ENCODE data around the gene ADAMTS9.

ADAMTS9 gene

GRCh38 chr3:64687781-64688604 lies at the start of gene ADAMTS9:
Gene ADAMTS9, minus strand, starts transcription at chr3:64688000. Its CDS starts 343 bp downstream, at chr3:64687657.
- DNase-seq (ENCODE audit: low read depth in 1 of 2, low spot score in 1 of 2), result no peak

- no peak for DNase-seq (ENCODE audit: low read depth in 1 of 2, low spot score in 1 of 2)
Observed at GRCh38 chr3:64732576-64732975, 44.8 kb upstream of the ADAMTS9 start.

- DNase-seq (ENCODE audit: low read depth in 1 of 2, low spot score in 1 of 2), result no peak
Observed at GRCh38 chr3:64730681-64731080, 42.9 kb upstream of the ADAMTS9 start.

- no peak for DNase-seq (ENCODE audit: low read depth in 1 of 2, low spot score in 1 of 2)
Observed at GRCh38 chr3:64728994-64729393, 41.2 kb upstream of the ADAMTS9 start.

GRCh38 chr3:64728428-64728827 lies 40.6 kb upstream of the ADAMTS9 start:
- no peak for DNase-seq (ENCODE audit: low read depth in 1 of 2, low spot score in 1 of 2)

- DNase-seq (ENCODE audit: low read depth in 1 of 2, low spot score in 1 of 2), result no peak
Observed at GRCh38 chr3:64726414-64727090, 38.8 kb upstream of the ADAMTS9 start.

- no peak for DNase-seq (ENCODE audit: low read depth in 1 of 2, low spot score in 1 of 2)
Observed at GRCh38 chr3:64718976-64719375, 31.2 kb upstream of the ADAMTS9 start.

GRCh38 chr3:64717872-64718613 lies 30.2 kb upstream of the ADAMTS9 start:
- no peak for DNase-seq (ENCODE audit: low read depth in 1 of 2, low spot score in 1 of 2)

- DNase-seq (ENCODE audit: low read depth in 1 of 2, low spot score in 1 of 2), result no peak
Observed at GRCh38 chr3:64717411-64717810, 29.6 kb upstream of the ADAMTS9 start.

- no peak for DNase-seq (ENCODE audit: low read depth in 1 of 2, low spot score in 1 of 2)
Observed at GRCh38 chr3:64716110-64716710, 28.4 kb upstream of the ADAMTS9 start.

GRCh38 chr3:64715211-64715982 lies 27.6 kb upstream of the ADAMTS9 start:
- no peak for DNase-seq (ENCODE audit: low read depth in 1 of 2, low spot score in 1 of 2)

- DNase-seq (ENCODE audit: low read depth in 1 of 2, low spot score in 1 of 2), result no peak
Observed at GRCh38 chr3:64708456-64708855, 20.7 kb upstream of the ADAMTS9 start.

- no peak for DNase-seq (ENCODE audit: low read depth in 1 of 2, low spot score in 1 of 2)
Observed at GRCh38 chr3:64705946-64706345, 18.1 kb upstream of the ADAMTS9 start.

- no peak for DNase-seq (ENCODE audit: low read depth in 1 of 2, low spot score in 1 of 2)
Observed at GRCh38 chr3:64696896-64697295, 9.1 kb upstream of the ADAMTS9 start.

- no peak for DNase-seq (ENCODE audit: low read depth in 1 of 2, low spot score in 1 of 2)
Observed at GRCh38 chr3:64694114-64694513, 6.3 kb upstream of the ADAMTS9 start.

GRCh38 chr3:64693031-64693430 lies 5.2 kb upstream of the ADAMTS9 start:
- no peak for DNase-seq (ENCODE audit: low read depth in 1 of 2, low spot score in 1 of 2)

- DNase-seq (ENCODE audit: low read depth in 1 of 2, low spot score in 1 of 2), result no peak
Observed at GRCh38 chr3:64691051-64691450, 3.3 kb upstream of the ADAMTS9 start.

GRCh38 chr3:64687086-64687780 lies 567 bp downstream of the ADAMTS9 start:
- DNase-seq (ENCODE audit: low read depth in 1 of 2, low spot score in 1 of 2), result no peak

GRCh38 chr3:64686446-64686908 lies 1.3 kb downstream of the ADAMTS9 start:
- no peak for DNase-seq (ENCODE audit: low read depth in 1 of 2, low spot score in 1 of 2)
